K562 (cell line): ENCODE results near the gene SRSF11. TPM values are rescaled to one million over a fixed set of nuclear protein-coding genes. Genes with fewer than 3 reads are reported as not detected.

Experiments
- ATAC-seq: fragments of 200-7000 bp; cut with Tn5 transposase; 3 replicates; pipeline ENCODE4 v1.9.1; 2020; ENCODE audit warnings: moderate library complexity
- BruUV-seq: library from RNA; stranded (reverse); fragments of 400-500 nt; replicated peaks from 2 replicates; lab custom pipeline; 2021; lab: Mats Ljungman, UMichigan
- CTCF ChIA-PET: fragments of 300-600 bp; formaldehyde crosslinking; extraction: SDS; loops from one replicate; lab custom pipeline; 2021; ENCODE audit warnings: low intra/inter-chr PET ratio; lab: Yijun Ruan, JAX
- POLR2A ChIA-PET: fragments of 300-600, 350-650 bp; sonication (Branson Sonifier 250); formaldehyde crosslinking; extraction: SDS; loops from one replicate; lab custom pipeline; 2021; ENCODE audit warnings: antibody characterized with exemption, inconsistent platforms; lab: Yijun Ruan, JAX
- DNase-seq, 4 experiments: peaks; one replicate each; pipeline versions ENCODE4 v3.0.0 to v3.0.0-alpha.2; 2011 to 2018; ENCODE audit warnings: low spot score in 3 of 4, mixed read lengths in 3 of 4; ENCODE audit errors: extremely low read depth in 1 of 4
- FAIRE-seq: peaks from 2 replicates; lab custom pipeline; 2011; peaks lifted over from hg19 to GRCh38; lab: Jason Lieb, UNC
- H2AFZ ChIP-seq: 2 replicates; pipeline ENCODE4 v1.6.0; 2011; ENCODE audit warnings: low read depth, low read length, control low read depth, inconsistent platforms
- H3K27ac ChIP-seq: fragments of 200-600 bp; 3 replicates; pipeline ENCODE4 v1.8.0; 2011; ENCODE audit warnings: low read depth, mild to moderate bottlenecking, control low read depth, inconsistent platforms, low read length, moderate library complexity, mixed read lengths; ENCODE audit errors: extremely low read depth
- H3K27me3 ChIP-seq, 2 experiments: fragments of 300-600 bp in 1 of 2; 2 replicates in 1 of 2; 3 replicates in 1 of 2; pipeline versions ENCODE4 v1.6.0 to v1.8.0; 2011; ENCODE audit warnings: inconsistent platforms in 2 of 2, low read length in 2 of 2, mild to moderate bottlenecking in 1 of 2, mixed read lengths in 1 of 2, moderate library complexity in 1 of 2; ENCODE audit not compliant: control insufficient read depth in 2 of 2, insufficient read depth in 2 of 2
- H3K36me3 ChIP-seq: fragments of 300-600 bp; 3 replicates; pipeline ENCODE4 v1.8.0; 2011; ENCODE audit warnings: mild to moderate bottlenecking, low read length, inconsistent platforms; ENCODE audit not compliant: control insufficient read depth, insufficient read depth
- H3K4me1 ChIP-seq, 2 experiments: fragments of 200-600 bp in 1 of 2; replicated peaks in 1 of 2; 2 replicates in 1 of 2; 3 replicates in 1 of 2; pipeline versions ENCODE4 v1.5.1 to v1.8.0; 2011; ENCODE audit warnings: inconsistent platforms in 2 of 2, low read length in 2 of 2, mild to moderate bottlenecking in 1 of 2, mixed read lengths in 1 of 2, moderate library complexity in 1 of 2; ENCODE audit not compliant: control insufficient read depth in 2 of 2, insufficient read depth in 2 of 2
- H3K4me2 ChIP-seq: 2 replicates; pipeline ENCODE4 v1.6.1; 2011; ENCODE audit warnings: low read length, control low read depth, inconsistent platforms, mixed read lengths; ENCODE audit not compliant: insufficient read depth
- H3K4me3 ChIP-seq: fragments of 200-600 bp; sonication (generic), shearing (Covaris generic); 2 replicates; pipeline ENCODE4 v1.5.1; 2016; ENCODE audit warnings: control low read depth, inconsistent platforms
- H3K79me2 ChIP-seq: fragments of 200-600 bp; 3 replicates; pipeline ENCODE4 v1.8.0; 2011; ENCODE audit warnings: low read length, inconsistent platforms; ENCODE audit not compliant: control insufficient read depth, insufficient read depth
- H3K9ac ChIP-seq, 2 experiments: 2 replicates each; pipeline versions ENCODE4 v1.6.0 to v1.6.1; 2011; ENCODE audit warnings: low read depth in 2 of 2, low read length in 2 of 2, control low read depth in 1 of 2, inconsistent platforms in 1 of 2, mild to moderate bottlenecking in 1 of 2, mixed read lengths in 1 of 2; ENCODE audit not compliant: insufficient read depth in 1 of 2
- H3K9me1 ChIP-seq: one replicate; pipeline ENCODE4 v1.6.0; 2011; ENCODE audit warnings: inconsistent platforms, mild to moderate bottlenecking, low read length, moderate library complexity; ENCODE audit not compliant: control insufficient read depth, insufficient read depth
- H3K9me3 ChIP-seq: replicated peaks from 2 replicates; pipeline ENCODE4 v1.5.1; 2011; ENCODE audit warnings: low read depth, low read length, inconsistent platforms; ENCODE audit not compliant: control insufficient read depth, insufficient read depth
- H4K20me1 ChIP-seq: replicated peaks from 2 replicates; pipeline ENCODE4 v1.6.1; 2011; ENCODE audit warnings: low read length, inconsistent platforms, mixed read lengths; ENCODE audit not compliant: control insufficient read depth, insufficient read depth
- E2F3 ChIP-seq: fragments of 250-450 bp; sonication (Bioruptor Pico); IDR thresholded peaks from 2 replicates; pipeline ENCODE4 v1.4.0; 2020; ENCODE audit warnings: mild to moderate bottlenecking
- EGR1 ChIP-seq: fragments of 450-650 bp; conservative IDR thresholded peaks from 2 replicates; pipeline ENCODE4 v1.6.1; 2017; ENCODE audit warnings: mild to moderate bottlenecking
- MIER1 ChIP-seq: fragments of 450-650 bp; IDR thresholded peaks from 2 replicates; pipeline ENCODE4 v1.6.1; 2016; ENCODE audit warnings: antibody characterized with exemption, mild to moderate bottlenecking, low read depth
- PHB2 ChIP-seq: fragments of 450-650 bp; IDR thresholded peaks from 2 replicates; pipeline ENCODE4 v1.6.1; 2017; ENCODE audit warnings: low read depth
- RAD21 ChIP-seq, 2 experiments: fragments of 250-450 bp in 1 of 2; fragments of 450-650 bp in 1 of 2; sonication (Bioruptor Pico) in 1 of 2; formaldehyde crosslinking in 1 of 2; IDR thresholded peaks in 1 of 2; conservative IDR thresholded peaks in 1 of 2; 2 replicates each; pipeline versions ENCODE4 v1.4.0 to v1.8.0; 2020 to 2022; ENCODE audit warnings: mild to moderate bottlenecking in 2 of 2, moderate library complexity in 1 of 2
- SMAD3 ChIP-seq: fragments of 450-650 bp; formaldehyde crosslinking; conservative IDR thresholded peaks from 2 replicates; pipeline ENCODE4 v1.4.0; 2020; ENCODE audit warnings: mild to moderate bottlenecking
- ZBTB8A ChIP-seq: fragments of 450-650 bp; IDR thresholded peaks from 2 replicates; pipeline ENCODE4 v1.6.1; 2018; ENCODE audit warnings: mild to moderate bottlenecking, moderate library complexity; ENCODE audit not compliant: partially characterized antibody
- ZNF133 ChIP-seq: fragments of 250-450 bp; sonication (Bioruptor Pico); IDR thresholded peaks from 2 replicates; pipeline ENCODE4 v1.4.0; 2020; ENCODE audit warnings: mild to moderate bottlenecking
- ZNF644 ChIP-seq: fragments of 200-800 bp; sonication (Bioruptor generic); IDR thresholded peaks from 2 replicates; pipeline ENCODE4 v1.6.1; 2016; ENCODE audit warnings: low read depth, missing genetic modification characterization, missing compliant biosample characterization
- ZNF717 ChIP-seq: fragments of 250-450 bp; sonication (Bioruptor Pico); IDR thresholded peaks from 2 replicates; pipeline ENCODE4 v1.5.0; 2021
- in situ Hi-C: fragments of 300-500 bp; cut with MboI; formaldehyde crosslinking; loops from 4 replicates; pipeline ENCODE4 v1.15.0; 2018; ENCODE audit warnings: inconsistent platforms, mixed read lengths
- intact Hi-C: fragments of 100-400 bp; cut with micrococcal nuclease; formaldehyde crosslinking; loops from 2 replicates; pipeline ENCODE4 v1.14.2; 2022
- polyA plus RNA-seq, 8 experiments: library from polyadenylated mRNA; depleted of rRNA in 4 of 8; stranded (reverse) in 5 of 8; unstranded in 3 of 8; fragments of >200 nt; fragmentation: Nextera tagmentation in 2 of 8; fragmentation: Illumina TruSeq in 1 of 8; extraction: Ambion mirVana in 2 of 8; extraction: Trizol in 1 of 8; gene quantifications; 2 replicates each; pipeline versions ENCODE4 v1.2.1 to v1.2.3, GENCODE V29; 2011 to 2014; ENCODE audit warnings: inconsistent platforms in 1 of 8, missing spikeins in 1 of 8
- total RNA-seq, 7 experiments: library from RNA; depleted of rRNA in 6 of 7; stranded (reverse); fragments of >200 nt in 6 of 7; fragmentation: Illumina TruSeq in 2 of 7; extraction: Trizol in 2 of 7; gene quantifications; 2 replicates each; pipeline versions ENCODE4 v1.2.1 to v1.2.3, GENCODE V29; 2011 to 2021; ENCODE audit warnings: low replicate concordance in 1 of 7
- TF ChIP-seq, protein P1 (sequence below): IDR thresholded peaks from 2 replicates; pipeline ENCODE4 v1.6.1; 2016; ENCODE audit warnings: missing genetic modification characterization, missing compliant biosample characterization
- TF ChIP-seq, protein P2 (sequence below), 2 experiments: fragments of 450-650 bp; IDR thresholded peaks; 2 replicates each; pipeline ENCODE4 v1.6.1; 2016
- TF ChIP-seq, protein P3 (sequence below): fragments of 250-450 bp; sonication (Bioruptor Pico); IDR thresholded peaks from 2 replicates; pipeline ENCODE4 v1.8.0; 2022; ENCODE audit warnings: inconsistent platforms, mild to moderate bottlenecking, moderate library complexity, borderline replicate concordance
- TF ChIP-seq, protein P4 (sequence below), 2 experiments: IDR thresholded peaks; 2 replicates each; pipeline ENCODE4 v1.6.1; 2012; ENCODE audit warnings: improper control_type of control experiment in 2 of 2, low read depth in 2 of 2, low read length in 2 of 2, borderline replicate concordance in 1 of 2

SRSF11 gene
- total and polyA plus RNA-seq, 9 of the 15 experiments (the other 6 are each of a cell fraction or from before 2014, with no cell fraction given) = 76.9 to 418 (median 190) TPM

DNA sequence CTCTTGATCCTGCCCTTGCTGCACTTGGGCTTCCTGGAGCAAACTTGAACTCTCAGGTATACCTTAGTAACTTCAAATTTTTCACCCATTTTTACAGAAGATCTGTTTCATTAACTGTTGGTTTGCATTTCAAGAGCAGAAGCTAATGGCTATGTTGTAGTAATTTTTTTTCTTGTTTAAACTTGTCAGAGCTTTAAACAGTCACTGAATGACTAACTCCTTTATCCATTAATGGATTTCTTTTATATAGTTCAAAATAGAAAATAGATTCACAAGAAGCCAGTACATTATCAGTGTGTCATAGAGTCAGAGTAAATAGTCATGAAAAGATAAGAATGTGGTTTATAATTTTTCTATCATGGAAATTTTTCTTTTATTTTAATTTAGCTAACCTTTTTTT, 13.6 kb downstream of the SRSF11 start (continued):
- no peak for TF ChIP-seq RAD21 (CRISPR knock-in tag; conservative IDR thresholded peaks at IDR 0.05 in 1 of 2, IDR thresholded peaks at IDR 0.05 in 1 of 2)
- TF ChIP-seq MIER1 = no peak
- TF ChIP-seq, all 486 proteins: peak for 0

DNA sequence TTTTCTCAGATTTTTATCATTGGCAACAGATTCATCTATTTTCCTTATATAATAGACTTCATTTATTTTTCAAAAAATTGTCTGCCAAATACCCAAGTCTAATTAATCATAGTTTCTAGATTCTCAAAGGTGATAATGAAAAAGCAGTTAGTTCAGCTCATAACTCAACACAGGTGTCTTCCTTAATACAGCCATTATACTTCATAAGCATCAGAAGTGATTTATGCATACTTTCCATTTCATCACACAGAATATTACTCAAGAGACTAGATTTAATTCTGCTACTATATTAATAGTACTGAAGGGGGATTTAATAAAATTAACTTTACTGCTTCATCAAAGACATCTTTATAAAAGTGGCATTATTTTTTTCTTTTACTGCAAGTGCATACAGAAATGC, 18.8 kb downstream of the SRSF11 start:
- ChIA-PET POLR2A (interaction anchor here (2.1 kb wide), 1 partner anchor 14 kb away, joined by 5 read pairs; no protein-coding TSS in a partner anchor), CTCF (no interaction called here)
- no peaks in the 10 kb centered on the region for H3K27me3 ChIP-seq
- no peak overlapping the region for H2AFZ ChIP-seq
- TF ChIP-seq, protein P1, sequence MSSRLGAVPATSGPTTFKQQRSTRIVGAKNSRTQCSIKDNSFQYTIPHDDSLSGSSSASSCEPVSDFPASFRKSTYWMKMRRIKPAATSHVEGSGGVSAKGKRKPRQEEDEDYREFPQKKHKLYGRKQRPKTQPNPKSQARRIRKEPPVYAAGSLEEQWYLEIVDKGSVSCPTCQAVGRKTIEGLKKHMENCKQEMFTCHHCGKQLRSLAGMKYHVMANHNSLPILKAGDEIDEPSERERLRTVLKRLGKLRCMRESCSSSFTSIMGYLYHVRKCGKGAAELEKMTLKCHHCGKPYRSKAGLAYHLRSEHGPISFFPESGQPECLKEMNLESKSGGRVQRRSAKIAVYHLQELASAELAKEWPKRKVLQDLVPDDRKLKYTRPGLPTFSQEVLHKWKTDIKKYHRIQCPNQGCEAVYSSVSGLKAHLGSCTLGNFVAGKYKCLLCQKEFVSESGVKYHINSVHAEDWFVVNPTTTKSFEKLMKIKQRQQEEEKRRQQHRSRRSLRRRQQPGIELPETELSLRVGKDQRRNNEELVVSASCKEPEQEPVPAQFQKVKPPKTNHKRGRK (tag) = no peak
- TF ChIP-seq ZNF644 (no peak), ZNF133 (CRISPR knock-in tag) (no peak), EGR1 (no peak), PHB2 (no peak), ZBTB8A (no peak), E2F3 (CRISPR knock-in tag) (no peak), ZNF717 (no peak), SMAD3 (CRISPR knock-in tag) (no peak)
- TF ChIP-seq, protein P2, sequence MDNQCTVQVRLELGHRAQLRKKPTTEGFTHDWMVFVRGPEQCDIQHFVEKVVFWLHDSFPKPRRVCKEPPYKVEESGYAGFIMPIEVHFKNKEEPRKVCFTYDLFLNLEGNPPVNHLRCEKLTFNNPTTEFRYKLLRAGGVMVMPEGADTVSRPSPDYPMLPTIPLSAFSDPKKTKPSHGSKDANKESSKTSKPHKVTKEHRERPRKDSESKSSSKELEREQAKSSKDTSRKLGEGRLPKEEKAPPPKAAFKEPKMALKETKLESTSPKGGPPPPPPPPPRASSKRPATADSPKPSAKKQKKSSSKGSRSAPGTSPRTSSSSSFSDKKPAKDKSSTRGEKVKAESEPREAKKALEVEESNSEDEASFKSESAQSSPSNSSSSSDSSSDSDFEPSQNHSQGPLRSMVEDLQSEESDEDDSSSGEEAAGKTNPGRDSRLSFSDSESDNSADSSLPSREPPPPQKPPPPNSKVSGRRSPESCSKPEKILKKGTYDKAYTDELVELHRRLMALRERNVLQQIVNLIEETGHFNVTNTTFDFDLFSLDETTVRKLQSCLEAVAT (IDR thresholded peaks at IDR 0.05) = no peak
- TF ChIP-seq, protein P3, sequence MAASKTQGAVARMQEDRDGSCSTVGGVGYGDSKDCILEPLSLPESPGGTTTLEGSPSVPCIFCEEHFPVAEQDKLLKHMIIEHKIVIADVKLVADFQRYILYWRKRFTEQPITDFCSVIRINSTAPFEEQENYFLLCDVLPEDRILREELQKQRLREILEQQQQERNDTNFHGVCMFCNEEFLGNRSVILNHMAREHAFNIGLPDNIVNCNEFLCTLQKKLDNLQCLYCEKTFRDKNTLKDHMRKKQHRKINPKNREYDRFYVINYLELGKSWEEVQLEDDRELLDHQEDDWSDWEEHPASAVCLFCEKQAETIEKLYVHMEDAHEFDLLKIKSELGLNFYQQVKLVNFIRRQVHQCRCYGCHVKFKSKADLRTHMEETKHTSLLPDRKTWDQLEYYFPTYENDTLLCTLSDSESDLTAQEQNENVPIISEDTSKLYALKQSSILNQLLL (CRISPR knock-in tag) = no peak
- TF ChIP-seq, protein P4, sequence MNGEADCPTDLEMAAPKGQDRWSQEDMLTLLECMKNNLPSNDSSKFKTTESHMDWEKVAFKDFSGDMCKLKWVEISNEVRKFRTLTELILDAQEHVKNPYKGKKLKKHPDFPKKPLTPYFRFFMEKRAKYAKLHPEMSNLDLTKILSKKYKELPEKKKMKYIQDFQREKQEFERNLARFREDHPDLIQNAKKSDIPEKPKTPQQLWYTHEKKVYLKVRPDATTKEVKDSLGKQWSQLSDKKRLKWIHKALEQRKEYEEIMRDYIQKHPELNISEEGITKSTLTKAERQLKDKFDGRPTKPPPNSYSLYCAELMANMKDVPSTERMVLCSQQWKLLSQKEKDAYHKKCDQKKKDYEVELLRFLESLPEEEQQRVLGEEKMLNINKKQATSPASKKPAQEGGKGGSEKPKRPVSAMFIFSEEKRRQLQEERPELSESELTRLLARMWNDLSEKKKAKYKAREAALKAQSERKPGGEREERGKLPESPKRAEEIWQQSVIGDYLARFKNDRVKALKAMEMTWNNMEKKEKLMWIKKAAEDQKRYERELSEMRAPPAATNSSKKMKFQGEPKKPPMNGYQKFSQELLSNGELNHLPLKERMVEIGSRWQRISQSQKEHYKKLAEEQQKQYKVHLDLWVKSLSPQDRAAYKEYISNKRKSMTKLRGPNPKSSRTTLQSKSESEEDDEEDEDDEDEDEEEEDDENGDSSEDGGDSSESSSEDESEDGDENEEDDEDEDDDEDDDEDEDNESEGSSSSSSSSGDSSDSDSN (IDR thresholded peaks at IDR 0.05; ENCODE audit: borderline replicate concordance in 1 of 2, low read depth in 2 of 2, low read length in 2 of 2) = no peak
- no peaks in the 10 kb centered on the region for H3K9me3 ChIP-seq
- no peak overlapping the region for H3K4me2 ChIP-seq
- in situ Hi-C loops (no loop called here), intact Hi-C loops (no loop called here)
- H3K4me3 ChIP-seq = no peak overlapping the region
- H3K79me2 ChIP-seq = peaks cover 35% of the 10 kb centered on the region
- H3K9me1 ChIP-seq = no peaks in the 10 kb centered on the region
- H4K20me1 ChIP-seq = no peaks in the 10 kb centered on the region
- no peak overlapping the region for H3K27ac ChIP-seq
- BruUV-seq = no TSS peak
- peaks cover 99% of the 10 kb centered on the region for H3K36me3 ChIP-seq
- H3K9ac ChIP-seq = no peak overlapping the region
- DNase-seq = no peak
- no peaks in the 10 kb centered on the region for H3K4me1 ChIP-seq
- no peak for ATAC-seq
- FAIRE-seq = no peak
